ENCODE results near the gene BIVM. TPM values are rescaled to one million over a fixed set of nuclear protein-coding genes. Genes with fewer than 3 reads are reported as not detected.

BIVM gene
- total RNA-seq, 3 donors from 2014 or later (not counting 1 experiment from before 2014, with no cell fraction given) = 16.7 to 31.6 (median 21.2) TPM

DNA sequence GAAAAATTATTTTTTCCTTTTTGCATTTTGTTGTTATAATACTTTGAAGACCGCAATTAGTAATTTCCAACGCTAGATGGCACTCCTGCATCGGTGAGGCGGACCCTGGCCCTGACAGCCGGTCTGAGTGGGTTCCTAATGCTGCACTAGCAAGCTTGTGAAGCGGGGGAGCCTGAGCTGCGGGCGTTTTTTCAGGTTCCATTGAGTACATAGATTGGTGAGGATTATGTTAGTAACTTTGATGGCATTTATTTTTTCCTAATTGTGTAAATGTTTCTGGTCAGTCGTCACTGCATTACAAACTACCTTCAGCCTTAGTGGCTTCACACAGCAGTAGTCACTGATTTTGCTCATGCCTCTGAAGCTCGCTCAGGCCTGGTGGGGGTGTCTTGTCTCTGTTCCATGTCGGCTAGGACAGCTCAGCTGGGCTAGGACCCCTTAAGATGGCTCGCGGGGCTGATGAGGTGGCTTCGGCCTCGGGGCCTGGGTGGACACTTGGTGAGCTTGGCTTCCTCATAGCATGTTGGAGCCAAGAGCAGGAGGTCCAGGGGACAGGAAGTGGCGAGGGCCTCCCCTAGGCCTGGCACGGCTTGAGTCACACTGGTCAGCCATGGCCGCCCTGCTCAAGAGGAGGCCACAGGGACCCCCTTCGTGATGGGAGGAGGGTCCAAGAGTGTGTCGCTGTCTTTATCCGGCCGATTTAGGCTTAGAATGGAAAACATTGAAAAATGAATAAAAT is 71.9 kb downstream of the BIVM start:
- peak; percentile 73 for TF ChIP-seq CTCF (IDR thresholded peaks at IDR 0.05)
- Mint-ChIP-seq H3K4me1 (peaks cover 19 to 20% of the 10 kb centered on the region in 2 donors), H3K4me3 (no peak overlapping the region), H3K27me3 (ENCODE audit: low read depth in 2 of 2) (no peaks in the 10 kb centered on the region), H3K36me3 (peaks cover 22% of the 10 kb centered on the region), H3K27ac (peak overlapping the region; percentile 65 to 70), H3K9me3 (no peaks in the 10 kb centered on the region)
- H3K36me3 ChIP-seq (ENCODE audit: control insufficient read depth, insufficient read depth, low read length) = peaks cover 78% of the 10 kb centered on the region
- ATAC-seq (peak; percentile 78 to 87 (median 84)), DNase-seq (peak; percentile 22 to 76)
- peaks cover 7% of the 10 kb centered on the region for H3K4me1 ChIP-seq (ENCODE audit: control insufficient read depth, insufficient read depth, low read length)
- intact Hi-C loops (cut with micrococcal nuclease) = no loop called here
- H3K27ac ChIP-seq (ENCODE audit: low read length) = no peak overlapping the region
- H3K9me3 ChIP-seq (ENCODE audit: control insufficient read depth, insufficient read depth, low read length) = no peaks in the 10 kb centered on the region
- no peak overlapping the region for H3K4me3 ChIP-seq (ENCODE audit: low read length)
- no peaks in the 10 kb centered on the region for H3K27me3 ChIP-seq (ENCODE audit: control insufficient read depth, insufficient read depth, low read length)
- whole genome bisulfite sequencing (ENCODE audit: insufficient coverage) = 62% methylated on average over 22 of the region's 22 CpGs

DNA sequence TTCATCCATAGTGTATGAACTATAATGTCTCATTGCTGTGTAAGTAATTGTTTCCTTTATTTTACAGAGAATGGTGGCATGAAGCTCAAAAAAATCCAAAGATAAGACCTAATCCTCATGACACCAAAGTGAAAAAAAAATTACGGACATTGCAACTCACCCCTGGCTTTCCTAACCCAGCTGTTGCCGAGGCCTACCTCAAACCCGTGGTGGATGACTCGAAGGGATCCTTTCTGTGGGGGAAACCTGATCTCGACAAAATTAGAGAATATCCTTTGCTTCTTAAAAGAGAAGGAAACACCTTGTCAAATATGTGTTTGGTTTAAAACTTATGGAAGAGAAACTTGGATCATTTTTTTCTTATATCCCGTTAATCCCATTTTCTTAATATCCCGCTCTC is 73.2 kb downstream of the BIVM start:
- ATAC-seq (no peak), DNase-seq (no peak)
- H3K27ac ChIP-seq (ENCODE audit: low read length) = no peak overlapping the region
- peak overlapping the region; percentile 42 to 58 for H3K27ac Mint-ChIP-seq
- no peaks in the 10 kb centered on the region for H3K9me3 ChIP-seq (ENCODE audit: control insufficient read depth, insufficient read depth, low read length)
- H3K27me3 Mint-ChIP-seq (ENCODE audit: low read depth in 2 of 2) = no peaks in the 10 kb centered on the region
- no peak overlapping the region for H3K4me3 ChIP-seq (ENCODE audit: low read length)
- H3K36me3 Mint-ChIP-seq = peaks cover 16% of the 10 kb centered on the region
- TF ChIP-seq CTCF (IDR thresholded peaks at IDR 0.05) = no peak
- no peak overlapping the region for H3K4me3 Mint-ChIP-seq
- H3K4me1 ChIP-seq (ENCODE audit: control insufficient read depth, insufficient read depth, low read length) = peaks cover 7% of the 10 kb centered on the region
- no peaks in the 10 kb centered on the region for H3K9me3 Mint-ChIP-seq
- H3K36me3 ChIP-seq (ENCODE audit: control insufficient read depth, insufficient read depth, low read length) = peaks cover 74% of the 10 kb centered on the region
- 85% methylated on average over 5 of the region's 7 CpGs for WGBS (ENCODE audit: insufficient coverage)
- intact Hi-C loops (cut with micrococcal nuclease) = no loop called here
- H3K4me1 Mint-ChIP-seq = peaks cover 15 to 17% of the 10 kb centered on the region in 2 donors
- no peaks in the 10 kb centered on the region for H3K27me3 ChIP-seq (ENCODE audit: control insufficient read depth, insufficient read depth, low read length)

GRCh38 chr13:102872531-102872930 is 73.6 kb downstream of the BIVM start:
- no peak for DNase-seq
- no peaks in the 10 kb centered on the region for H3K27me3 ChIP-seq (ENCODE audit: control insufficient read depth, insufficient read depth, low read length)
- H3K9me3 Mint-ChIP-seq = no peaks in the 10 kb centered on the region
- peak overlapping the region; percentile 14 to 42 for H3K27ac Mint-ChIP-seq
- H3K4me3 ChIP-seq (ENCODE audit: low read length) = no peak overlapping the region
- no CpG with 5 or more reads among the region's 1 CpG for WGBS (ENCODE audit: insufficient coverage)
- no peak for ATAC-seq
- H3K27me3 Mint-ChIP-seq (ENCODE audit: low read depth in 2 of 2) = no peaks in the 10 kb centered on the region
- peaks cover 7% of the 10 kb centered on the region for H3K4me1 ChIP-seq (ENCODE audit: control insufficient read depth, insufficient read depth, low read length)
- no peak overlapping the region for H3K4me3 Mint-ChIP-seq
- no peaks in the 10 kb centered on the region for H3K9me3 ChIP-seq (ENCODE audit: control insufficient read depth, insufficient read depth, low read length)
- no peak for TF ChIP-seq CTCF (IDR thresholded peaks at IDR 0.05)
- H3K27ac ChIP-seq (ENCODE audit: low read length) = no peak overlapping the region
- H3K4me1 Mint-ChIP-seq = peaks cover 12 to 13% of the 10 kb centered on the region in 2 donors
- intact Hi-C loops (cut with micrococcal nuclease) = no loop called here
- H3K36me3 ChIP-seq (ENCODE audit: control insufficient read depth, insufficient read depth, low read length) = peaks cover 74% of the 10 kb centered on the region
- peaks cover 14% of the 10 kb centered on the region for H3K36me3 Mint-ChIP-seq

DNA sequence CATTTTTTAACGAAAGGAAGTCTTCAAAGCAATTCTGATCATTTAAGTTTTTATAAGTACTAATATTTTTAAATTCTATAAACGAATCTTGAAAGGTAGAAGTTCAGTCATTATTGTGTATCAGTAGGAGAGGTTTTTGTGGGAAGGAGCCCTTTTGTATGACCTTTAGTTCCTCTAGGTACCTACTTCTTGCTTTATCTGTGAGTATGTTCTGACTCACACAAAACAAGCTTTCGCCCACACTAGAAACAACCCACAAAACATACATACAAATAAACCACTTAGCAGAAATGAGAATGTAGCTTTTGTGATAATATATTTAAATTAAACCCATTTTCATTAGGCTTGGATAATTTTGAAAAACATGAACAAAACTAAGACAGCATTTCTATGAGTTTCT is 74.7 kb downstream of the BIVM start:
- Mint-ChIP-seq H3K27ac (peak overlapping the region in 1 of 2 donors; percentile 2), H3K27me3 (ENCODE audit: low read depth in 2 of 2) (no peaks in the 10 kb centered on the region), H3K36me3 (peaks cover 14% of the 10 kb centered on the region), H3K9me3 (no peaks in the 10 kb centered on the region), H3K4me3 (no peak overlapping the region), H3K4me1 (peaks cover 11 to 12% of the 10 kb centered on the region in 2 donors)
- Histone ChIP-seq H3K4me1 (ENCODE audit: control insufficient read depth, insufficient read depth, low read length) (peaks cover 7% of the 10 kb centered on the region), H3K27ac (ENCODE audit: low read length) (no peak overlapping the region), H3K4me3 (ENCODE audit: low read length) (no peak overlapping the region), H3K27me3 (ENCODE audit: control insufficient read depth, insufficient read depth, low read length) (no peaks in the 10 kb centered on the region), H3K9me3 (ENCODE audit: control insufficient read depth, insufficient read depth, low read length) (no peaks in the 10 kb centered on the region), H3K36me3 (ENCODE audit: control insufficient read depth, insufficient read depth, low read length) (peaks cover 70% of the 10 kb centered on the region)
- no peak for TF ChIP-seq CTCF (IDR thresholded peaks at IDR 0.05)
- intact Hi-C loops (cut with micrococcal nuclease) = no loop called here
- DNase-seq = no peak
- ATAC-seq = no peak
- WGBS (ENCODE audit: insufficient coverage) = no CpG with 5 or more reads among the region's 3 CpGs
